K562 (cell line): Measurements from ENCODE around the gene NOCT. TPM values are rescaled to one million over a fixed set of nuclear protein-coding genes. Genes with fewer than 3 reads are reported as not detected.

Source experiments
- ATAC-seq: fragments of 200-7000 bp; cut with Tn5 transposase; 3 replicates; pipeline ENCODE4 v1.9.1; 2020; ENCODE audit warnings: moderate library complexity
- BruUV-seq: library from RNA; stranded (reverse); fragments of 400-500 nt; replicated peaks from 2 replicates; lab custom pipeline; 2021; lab: Mats Ljungman, UMichigan
- CTCF ChIA-PET: fragments of 300-600 bp; formaldehyde crosslinking; extraction: SDS; loops from one replicate; lab custom pipeline; 2021; ENCODE audit warnings: low intra/inter-chr PET ratio; lab: Yijun Ruan, JAX
- POLR2A ChIA-PET: fragments of 300-600, 350-650 bp; sonication (Branson Sonifier 250); formaldehyde crosslinking; extraction: SDS; loops from one replicate; lab custom pipeline; 2021; ENCODE audit warnings: antibody characterized with exemption, inconsistent platforms; lab: Yijun Ruan, JAX
- DNase-seq, 4 experiments: peaks; one replicate each; pipeline versions ENCODE4 v3.0.0 to v3.0.0-alpha.2; 2011 to 2018; ENCODE audit warnings: low spot score in 3 of 4, mixed read lengths in 3 of 4; ENCODE audit errors: extremely low read depth in 1 of 4
- FAIRE-seq: peaks from 2 replicates; lab custom pipeline; 2011; peaks lifted over from hg19 to GRCh38; lab: Jason Lieb, UNC
- H2AFZ ChIP-seq: 2 replicates; pipeline ENCODE4 v1.6.0; 2011; ENCODE audit warnings: low read depth, low read length, control low read depth, inconsistent platforms
- H3K27ac ChIP-seq: fragments of 200-600 bp; 3 replicates; pipeline ENCODE4 v1.8.0; 2011; ENCODE audit warnings: low read depth, mild to moderate bottlenecking, control low read depth, inconsistent platforms, low read length, moderate library complexity, mixed read lengths; ENCODE audit errors: extremely low read depth
- H3K27me3 ChIP-seq, 2 experiments: fragments of 300-600 bp in 1 of 2; 2 replicates in 1 of 2; 3 replicates in 1 of 2; pipeline versions ENCODE4 v1.6.0 to v1.8.0; 2011; ENCODE audit warnings: inconsistent platforms in 2 of 2, low read length in 2 of 2, mild to moderate bottlenecking in 1 of 2, mixed read lengths in 1 of 2, moderate library complexity in 1 of 2; ENCODE audit not compliant: control insufficient read depth in 2 of 2, insufficient read depth in 2 of 2
- H3K36me3 ChIP-seq: fragments of 300-600 bp; 3 replicates; pipeline ENCODE4 v1.8.0; 2011; ENCODE audit warnings: mild to moderate bottlenecking, low read length, inconsistent platforms; ENCODE audit not compliant: control insufficient read depth, insufficient read depth
- H3K4me1 ChIP-seq, 2 experiments: fragments of 200-600 bp in 1 of 2; replicated peaks in 1 of 2; 2 replicates in 1 of 2; 3 replicates in 1 of 2; pipeline versions ENCODE4 v1.5.1 to v1.8.0; 2011; ENCODE audit warnings: inconsistent platforms in 2 of 2, low read length in 2 of 2, mild to moderate bottlenecking in 1 of 2, mixed read lengths in 1 of 2, moderate library complexity in 1 of 2; ENCODE audit not compliant: control insufficient read depth in 2 of 2, insufficient read depth in 2 of 2
- H3K4me2 ChIP-seq: 2 replicates; pipeline ENCODE4 v1.6.1; 2011; ENCODE audit warnings: low read length, control low read depth, inconsistent platforms, mixed read lengths; ENCODE audit not compliant: insufficient read depth
- H3K4me3 ChIP-seq: fragments of 200-600 bp; sonication (generic), shearing (Covaris generic); 2 replicates; pipeline ENCODE4 v1.5.1; 2016; ENCODE audit warnings: control low read depth, inconsistent platforms
- H3K79me2 ChIP-seq: fragments of 200-600 bp; 3 replicates; pipeline ENCODE4 v1.8.0; 2011; ENCODE audit warnings: low read length, inconsistent platforms; ENCODE audit not compliant: control insufficient read depth, insufficient read depth
- H3K9ac ChIP-seq, 2 experiments: 2 replicates each; pipeline versions ENCODE4 v1.6.0 to v1.6.1; 2011; ENCODE audit warnings: low read depth in 2 of 2, low read length in 2 of 2, control low read depth in 1 of 2, inconsistent platforms in 1 of 2, mild to moderate bottlenecking in 1 of 2, mixed read lengths in 1 of 2; ENCODE audit not compliant: insufficient read depth in 1 of 2
- H3K9me1 ChIP-seq: one replicate; pipeline ENCODE4 v1.6.0; 2011; ENCODE audit warnings: inconsistent platforms, mild to moderate bottlenecking, low read length, moderate library complexity; ENCODE audit not compliant: control insufficient read depth, insufficient read depth
- H3K9me3 ChIP-seq: replicated peaks from 2 replicates; pipeline ENCODE4 v1.5.1; 2011; ENCODE audit warnings: low read depth, low read length, inconsistent platforms; ENCODE audit not compliant: control insufficient read depth, insufficient read depth
- H4K20me1 ChIP-seq: replicated peaks from 2 replicates; pipeline ENCODE4 v1.6.1; 2011; ENCODE audit warnings: low read length, inconsistent platforms, mixed read lengths; ENCODE audit not compliant: control insufficient read depth, insufficient read depth
- ZNF121 ChIP-seq: sonication (generic); formaldehyde crosslinking; conservative IDR thresholded peaks from 2 replicates; pipeline ENCODE4 v1.8.0; 2022; ENCODE audit warnings: missing genetic modification reagents
- ZNF592 ChIP-seq: fragments of 450-650 bp; IDR thresholded peaks from 2 replicates; pipeline ENCODE4 v1.6.1; 2017; ENCODE audit warnings: antibody characterized with exemption, mild to moderate bottlenecking
- WGBS: fragments of 100-300 bp; shearing (Covaris generic); methylation state at CpG from one replicate; pipeline ENCODE4 v1.1.6; 2016; ENCODE audit warnings: low coverage, mixed read lengths; ENCODE audit not compliant: insufficient coverage; ENCODE audit errors: missing lambda C conversion rate; 5-methylcytosine and 5-hydroxymethylcytosine counted together
- in situ Hi-C: fragments of 300-500 bp; cut with MboI; formaldehyde crosslinking; loops from 4 replicates; pipeline ENCODE4 v1.15.0; 2018; ENCODE audit warnings: inconsistent platforms, mixed read lengths
- intact Hi-C: fragments of 100-400 bp; cut with micrococcal nuclease; formaldehyde crosslinking; loops from 2 replicates; pipeline ENCODE4 v1.14.2; 2022
- polyA plus RNA-seq, 8 experiments: library from polyadenylated mRNA; depleted of rRNA in 4 of 8; stranded (reverse) in 5 of 8; unstranded in 3 of 8; fragments of >200 nt; fragmentation: Nextera tagmentation in 2 of 8; fragmentation: Illumina TruSeq in 1 of 8; extraction: Ambion mirVana in 2 of 8; extraction: Trizol in 1 of 8; gene quantifications; 2 replicates each; pipeline versions ENCODE4 v1.2.1 to v1.2.3, GENCODE V29; 2011 to 2014; ENCODE audit warnings: inconsistent platforms in 1 of 8, missing spikeins in 1 of 8
- total RNA-seq, 7 experiments: library from RNA; depleted of rRNA in 6 of 7; stranded (reverse); fragments of >200 nt in 6 of 7; fragmentation: Illumina TruSeq in 2 of 7; extraction: Trizol in 2 of 7; gene quantifications; 2 replicates each; pipeline versions ENCODE4 v1.2.1 to v1.2.3, GENCODE V29; 2011 to 2021; ENCODE audit warnings: low replicate concordance in 1 of 7

Gene NOCT
- total and polyA plus RNA-seq, 9 of the 15 experiments (the other 6 are each of a cell fraction or from before 2014, with no cell fraction given): 1.3 to 20.2 (median 11.1) TPM

DNA sequence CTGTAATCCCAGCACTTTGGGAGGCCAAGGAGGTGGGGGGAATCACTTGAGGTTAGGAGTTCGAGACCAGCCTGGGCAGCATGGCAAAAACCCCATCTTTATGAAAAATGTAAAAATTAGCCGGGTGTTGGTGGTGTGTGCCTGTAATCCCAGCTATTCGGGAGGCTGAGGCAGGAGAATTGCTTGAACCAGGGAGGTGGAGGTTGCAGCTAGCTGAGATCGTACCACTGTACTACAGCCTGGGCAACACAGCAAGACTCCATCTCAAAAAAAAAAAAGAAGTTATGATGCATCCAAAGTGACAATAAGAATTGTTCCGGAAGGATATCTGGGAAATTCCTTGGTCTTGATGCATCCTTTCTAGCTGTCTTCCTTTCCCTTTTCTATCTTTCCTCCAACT lies 7.3 kb downstream of the NOCT start:
- Histone ChIP-seq H3K9me3 (no peaks in the 10 kb centered on the region), H3K36me3 (peaks cover 68% of the 10 kb centered on the region), H3K27ac (no peak overlapping the region), H3K9me1 (no peaks in the 10 kb centered on the region), H3K4me1 (peaks cover 0 to 9% of the 10 kb centered on the region in 2 experiments; a peak in 3 of 5 replicates), H2AFZ (no peak overlapping the region), H3K9ac (no peak overlapping the region), H3K79me2 (peaks cover 92% of the 10 kb centered on the region), H3K27me3 (no peaks in the 10 kb centered on the region), H3K4me3 (no peak overlapping the region), H3K4me2 (no peak overlapping the region)
- ATAC-seq (no peak), DNase-seq (no peak), FAIRE-seq (no peak)
- 91% methylated on average over 5 of the region's 5 CpGs for WGBS
- ChIA-PET CTCF (no interaction called here), POLR2A (interaction anchor here (0.6 kb wide), 2 partner anchors 168 to 398 kb away, joined by 3 read pairs; no protein-coding TSS in a partner anchor)
- BruUV-seq: no TSS peak
- in situ Hi-C loops: no loop called here
- TF ChIP-seq ZNF592 (no peak), ZNF121 (CRISPR knock-in tag) (peak; percentile 61; the same call in 1 of the 2 replicates)
- TF ChIP-seq, all 486 proteins: peak for 1
- intact Hi-C loops: no loop called here
- no peaks in the 10 kb centered on the region; the same call in none of the 2 replicates for H4K20me1 ChIP-seq
